ENCODE measurements around the gene MYH10. TPM values are rescaled to one million over a fixed set of nuclear protein-coding genes. Genes with fewer than 3 reads are reported as not detected.

The MYH10 gene
- total RNA-seq, 1 experiment from 2014 or later, result 251 TPM

DNA sequence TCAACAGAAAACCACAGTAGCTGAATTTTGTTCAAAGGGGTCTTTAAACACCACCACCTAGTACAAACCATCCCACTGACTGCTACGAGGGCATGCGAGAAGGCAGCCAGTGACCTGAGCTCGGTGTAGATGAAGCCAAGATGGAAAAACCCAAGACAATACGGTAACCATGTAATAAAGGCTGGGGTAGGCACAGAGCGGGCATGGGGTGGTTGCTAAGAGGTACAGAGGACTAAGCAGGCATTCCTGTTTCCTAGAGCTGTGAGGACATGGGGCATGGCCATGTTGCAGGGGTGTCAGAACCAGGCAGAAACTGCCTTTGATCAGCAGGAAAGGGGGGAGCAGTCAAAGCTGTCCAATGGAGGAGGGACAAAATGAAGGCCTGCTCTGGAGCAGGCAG lies 142.8 kb downstream of the MYH10 start:
- Histone ChIP-seq H2AFZ (ENCODE audit: low read length) (no peak overlapping the region), H2BK120ac (ENCODE audit: low read depth, low read length, poor library complexity, severe bottlenecking) (no peak overlapping the region), H4K8ac (replicated peaks; ENCODE audit: insufficient read length, low read depth, low read length) (no peak overlapping the region), H2BK12ac (ENCODE audit: insufficient read length, low read depth, low read length) (no peak overlapping the region), H3K4me2 (ENCODE audit: insufficient read depth, insufficient read length, low read length) (no peak overlapping the region), H3K27ac (ENCODE audit: insufficient read length, low read depth, low read length) (no peak overlapping the region), H3K18ac (ENCODE audit: insufficient read length, low read depth, low read length) (no peak overlapping the region), H3K4me1 (ENCODE audit: insufficient read depth, low read length) (no peaks in the 10 kb centered on the region), H3K9me3 (ENCODE audit: control insufficient read depth, low read depth, low read length) (no peaks in the 10 kb centered on the region), H3T11ph (ENCODE audit: low read length) (no peak overlapping the region), H3K4ac (ENCODE audit: low read depth, low read length) (no peak overlapping the region), H2BK20ac (ENCODE audit: low read depth, low read length, poor library complexity, severe bottlenecking) (no peak overlapping the region), H4K91ac (ENCODE audit: insufficient read length, low read depth, low read length) (no peak overlapping the region), H3K56ac (ENCODE audit: insufficient read length, low read depth, low read length) (no peak overlapping the region), H3K27me3 (ENCODE audit: insufficient read depth, low read length) (no peaks in the 10 kb centered on the region), H4K20me1 (ENCODE audit: control insufficient read depth, insufficient read depth, insufficient read length) (no peaks in the 10 kb centered on the region), H3K9ac (ENCODE audit: extremely low read depth, insufficient read length, low read length) (no peak overlapping the region), H2BK5ac (ENCODE audit: insufficient read length, low read length) (no peak overlapping the region), H3K79me2 (ENCODE audit: insufficient read depth, low read length) (no peaks in the 10 kb centered on the region), H3K23ac (ENCODE audit: insufficient read length, low read depth, low read length) (no peak overlapping the region), H4K5ac (ENCODE audit: insufficient read length, low read depth, low read length) (no peak overlapping the region), H2AK5ac (ENCODE audit: insufficient read length, low read length) (no peak overlapping the region), H3K79me1 (ENCODE audit: insufficient read depth, low read depth, low read length, poor library complexity, severe bottlenecking) (no peaks in the 10 kb centered on the region), H3K14ac (ENCODE audit: insufficient read depth, low read length) (no peak overlapping the region), H2BK15ac (ENCODE audit: low read depth, low read length) (no peak overlapping the region), H3K23me2 (ENCODE audit: insufficient read length, low read depth, low read length, poor library complexity, severe bottlenecking) (no peaks in the 10 kb centered on the region)
- Mint-ChIP-seq H3K36me3 (ENCODE audit: insufficient read depth in 1 of 3, low read depth in 3 of 3) (peaks cover 79 to 99% (median 95%) of the 10 kb centered on the region in 3 experiments), H3K4me3 (no peak overlapping the region), H3K27me3 (ENCODE audit: low read depth) (no peaks in the 10 kb centered on the region), H3K9me3 (0 out of 5 replicates have a peak, but pooled peaks cover 0 to 2% of the 10 kb centered on the region in 2 experiments), H3K27ac (peak overlapping the region in 1 of 3 experiments; percentile 5; a peak in 3 of 7 replicates), H3K4me1 (no peaks in the 10 kb centered on the region)
- no CpG with 5 or more reads among the region's 5 CpGs for WGBS (ENCODE audit: extremely low coverage, insufficient read length, low lambda C conversion rate)
- DNase-seq, result no peak
- TF ChIP-seq, protein P1, sequence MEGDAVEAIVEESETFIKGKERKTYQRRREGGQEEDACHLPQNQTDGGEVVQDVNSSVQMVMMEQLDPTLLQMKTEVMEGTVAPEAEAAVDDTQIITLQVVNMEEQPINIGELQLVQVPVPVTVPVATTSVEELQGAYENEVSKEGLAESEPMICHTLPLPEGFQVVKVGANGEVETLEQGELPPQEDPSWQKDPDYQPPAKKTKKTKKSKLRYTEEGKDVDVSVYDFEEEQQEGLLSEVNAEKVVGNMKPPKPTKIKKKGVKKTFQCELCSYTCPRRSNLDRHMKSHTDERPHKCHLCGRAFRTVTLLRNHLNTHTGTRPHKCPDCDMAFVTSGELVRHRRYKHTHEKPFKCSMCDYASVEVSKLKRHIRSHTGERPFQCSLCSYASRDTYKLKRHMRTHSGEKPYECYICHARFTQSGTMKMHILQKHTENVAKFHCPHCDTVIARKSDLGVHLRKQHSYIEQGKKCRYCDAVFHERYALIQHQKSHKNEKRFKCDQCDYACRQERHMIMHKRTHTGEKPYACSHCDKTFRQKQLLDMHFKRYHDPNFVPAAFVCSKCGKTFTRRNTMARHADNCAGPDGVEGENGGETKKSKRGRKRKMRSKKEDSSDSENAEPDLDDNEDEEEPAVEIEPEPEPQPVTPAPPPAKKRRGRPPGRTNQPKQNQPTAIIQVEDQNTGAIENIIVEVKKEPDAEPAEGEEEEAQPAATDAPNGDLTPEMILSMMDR (conservative IDR thresholded peaks at IDR 0.05), result no peak
